ENCODE measurements around the gene UBA1.
"Not testable (repeated sequence)": the region's sequence is repeated elsewhere in the genome, so short reads cannot be mapped to it uniquely, and the experiment has no call there.

The UBA1 gene

GRCh38 chrX:47250017-47250347 lies 56.4 kb downstream of the UBA1 start:
- DNase-seq (no peak), ATAC-seq (no peak)
- no peak overlapping the region for H3K27ac Mint-ChIP-seq
- no peak overlapping the region for H3K4me3 Mint-ChIP-seq
- peaks cover 18% of the 10 kb centered on the region for H3K4me1 Mint-ChIP-seq
- peaks cover 15% of the 10 kb centered on the region for H3K36me3 Mint-ChIP-seq (ENCODE audit: low read depth)
- H3K9me3 Mint-ChIP-seq, result no peaks in the 10 kb centered on the region
- no peaks in the 10 kb centered on the region for H3K27me3 Mint-ChIP-seq

GRCh38 chrX:47257620-47258019 lies 64.0 kb downstream of the UBA1 start:
- not testable (repeated sequence) for H3K4me3 Mint-ChIP-seq; H3K27ac Mint-ChIP-seq; DNase-seq; H3K27me3 Mint-ChIP-seq; ATAC-seq; H3K36me3 Mint-ChIP-seq (ENCODE audit: low read depth); H3K4me1 Mint-ChIP-seq; H3K9me3 Mint-ChIP-seq

Data from activated naive CD8-positive, alpha-beta T cell treated with anti-CD3 and anti-CD28 coated beads, Interleukin-2, amount 50 U/mL, for 24 hours (primary cell).